Measurements from ENCODE around the gene VMO1.

- no peak for TF ChIP-seq GATA3 (IDR thresholded peaks at IDR 0.05; ENCODE audit: low read depth, low read length)
- no peak for TF ChIP-seq GATA2 (IDR thresholded peaks at IDR 0.05; ENCODE audit: low read depth, low read length)
Measured at GRCh38 chr17:4741544-4741943, 44.6 kb downstream of the VMO1 start.
